ENCODE data around the gene TBC1D3G.
"Not testable (repeated sequence)": the region's sequence is repeated elsewhere in the genome, so short reads cannot be mapped to it uniquely, and the experiment has no call there.

DNA sequence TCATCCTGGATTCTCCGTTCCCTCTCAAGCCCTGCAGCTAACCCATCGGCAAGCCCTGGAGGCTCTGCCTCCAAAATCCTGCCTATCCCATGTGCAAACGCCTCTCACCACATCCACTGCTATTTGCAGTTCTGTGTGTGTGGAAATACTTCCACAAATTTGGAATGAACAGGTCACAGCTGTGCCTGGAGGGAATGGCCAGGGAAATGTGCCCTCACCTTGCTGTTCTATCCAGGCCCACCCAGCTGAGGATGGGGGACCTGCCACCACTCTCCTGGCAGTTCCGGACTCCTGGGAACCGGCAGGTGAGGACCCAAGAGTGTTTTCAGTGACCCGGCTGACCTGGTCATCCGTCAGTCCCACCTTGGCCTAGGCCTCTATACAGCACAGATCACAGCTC, 52.3 kb downstream of the TBC1D3G start:
- TF ChIP-seq, protein P1, sequence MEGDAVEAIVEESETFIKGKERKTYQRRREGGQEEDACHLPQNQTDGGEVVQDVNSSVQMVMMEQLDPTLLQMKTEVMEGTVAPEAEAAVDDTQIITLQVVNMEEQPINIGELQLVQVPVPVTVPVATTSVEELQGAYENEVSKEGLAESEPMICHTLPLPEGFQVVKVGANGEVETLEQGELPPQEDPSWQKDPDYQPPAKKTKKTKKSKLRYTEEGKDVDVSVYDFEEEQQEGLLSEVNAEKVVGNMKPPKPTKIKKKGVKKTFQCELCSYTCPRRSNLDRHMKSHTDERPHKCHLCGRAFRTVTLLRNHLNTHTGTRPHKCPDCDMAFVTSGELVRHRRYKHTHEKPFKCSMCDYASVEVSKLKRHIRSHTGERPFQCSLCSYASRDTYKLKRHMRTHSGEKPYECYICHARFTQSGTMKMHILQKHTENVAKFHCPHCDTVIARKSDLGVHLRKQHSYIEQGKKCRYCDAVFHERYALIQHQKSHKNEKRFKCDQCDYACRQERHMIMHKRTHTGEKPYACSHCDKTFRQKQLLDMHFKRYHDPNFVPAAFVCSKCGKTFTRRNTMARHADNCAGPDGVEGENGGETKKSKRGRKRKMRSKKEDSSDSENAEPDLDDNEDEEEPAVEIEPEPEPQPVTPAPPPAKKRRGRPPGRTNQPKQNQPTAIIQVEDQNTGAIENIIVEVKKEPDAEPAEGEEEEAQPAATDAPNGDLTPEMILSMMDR (IDR thresholded peaks at IDR 0.05): not testable (repeated sequence)
- TF ChIP-seq ELF4 (CRISPR knock-in tag; IDR thresholded peaks at IDR 0.05; ENCODE audit: low read depth); FOXP1 (CRISPR knock-in tag; IDR thresholded peaks at IDR 0.05; ENCODE audit: borderline replicate concordance); SP1 (CRISPR knock-in tag; conservative IDR thresholded peaks at IDR 0.05); TEAD1 (CRISPR knock-in tag; IDR thresholded peaks at IDR 0.05); CREB1 (CRISPR knock-in tag; IDR thresholded peaks at IDR 0.05): not testable (repeated sequence)
- TF ChIP-seq, protein P2, sequence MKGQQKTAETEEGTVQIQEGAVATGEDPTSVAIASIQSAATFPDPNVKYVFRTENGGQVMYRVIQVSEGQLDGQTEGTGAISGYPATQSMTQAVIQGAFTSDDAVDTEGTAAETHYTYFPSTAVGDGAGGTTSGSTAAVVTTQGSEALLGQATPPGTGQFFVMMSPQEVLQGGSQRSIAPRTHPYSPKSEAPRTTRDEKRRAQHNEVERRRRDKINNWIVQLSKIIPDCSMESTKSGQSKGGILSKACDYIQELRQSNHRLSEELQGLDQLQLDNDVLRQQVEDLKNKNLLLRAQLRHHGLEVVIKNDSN (CRISPR knock-in tag; IDR thresholded peaks at IDR 0.05): not testable (repeated sequence)
- TF ChIP-seq, protein P3, sequence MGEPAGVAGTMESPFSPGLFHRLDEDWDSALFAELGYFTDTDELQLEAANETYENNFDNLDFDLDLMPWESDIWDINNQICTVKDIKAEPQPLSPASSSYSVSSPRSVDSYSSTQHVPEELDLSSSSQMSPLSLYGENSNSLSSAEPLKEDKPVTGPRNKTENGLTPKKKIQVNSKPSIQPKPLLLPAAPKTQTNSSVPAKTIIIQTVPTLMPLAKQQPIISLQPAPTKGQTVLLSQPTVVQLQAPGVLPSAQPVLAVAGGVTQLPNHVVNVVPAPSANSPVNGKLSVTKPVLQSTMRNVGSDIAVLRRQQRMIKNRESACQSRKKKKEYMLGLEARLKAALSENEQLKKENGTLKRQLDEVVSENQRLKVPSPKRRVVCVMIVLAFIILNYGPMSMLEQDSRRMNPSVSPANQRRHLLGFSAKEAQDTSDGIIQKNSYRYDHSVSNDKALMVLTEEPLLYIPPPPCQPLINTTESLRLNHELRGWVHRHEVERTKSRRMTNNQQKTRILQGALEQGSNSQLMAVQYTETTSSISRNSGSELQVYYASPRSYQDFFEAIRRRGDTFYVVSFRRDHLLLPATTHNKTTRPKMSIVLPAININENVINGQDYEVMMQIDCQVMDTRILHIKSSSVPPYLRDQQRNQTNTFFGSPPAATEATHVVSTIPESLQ (CRISPR knock-in tag; IDR thresholded peaks at IDR 0.05): not testable (repeated sequence)
- TF ChIP-seq, protein P4, sequence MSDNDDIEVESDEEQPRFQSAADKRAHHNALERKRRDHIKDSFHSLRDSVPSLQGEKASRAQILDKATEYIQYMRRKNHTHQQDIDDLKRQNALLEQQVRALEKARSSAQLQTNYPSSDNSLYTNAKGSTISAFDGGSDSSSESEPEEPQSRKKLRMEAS (CRISPR knock-in tag; IDR thresholded peaks at IDR 0.05): not testable (repeated sequence)
- TF ChIP-seq, protein P5, sequence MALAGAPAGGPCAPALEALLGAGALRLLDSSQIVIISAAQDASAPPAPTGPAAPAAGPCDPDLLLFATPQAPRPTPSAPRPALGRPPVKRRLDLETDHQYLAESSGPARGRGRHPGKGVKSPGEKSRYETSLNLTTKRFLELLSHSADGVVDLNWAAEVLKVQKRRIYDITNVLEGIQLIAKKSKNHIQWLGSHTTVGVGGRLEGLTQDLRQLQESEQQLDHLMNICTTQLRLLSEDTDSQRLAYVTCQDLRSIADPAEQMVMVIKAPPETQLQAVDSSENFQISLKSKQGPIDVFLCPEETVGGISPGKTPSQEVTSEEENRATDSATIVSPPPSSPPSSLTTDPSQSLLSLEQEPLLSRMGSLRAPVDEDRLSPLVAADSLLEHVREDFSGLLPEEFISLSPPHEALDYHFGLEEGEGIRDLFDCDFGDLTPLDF (CRISPR knock-in tag; IDR thresholded peaks at IDR 0.05): not testable (repeated sequence)
- TF ChIP-seq, protein P6, sequence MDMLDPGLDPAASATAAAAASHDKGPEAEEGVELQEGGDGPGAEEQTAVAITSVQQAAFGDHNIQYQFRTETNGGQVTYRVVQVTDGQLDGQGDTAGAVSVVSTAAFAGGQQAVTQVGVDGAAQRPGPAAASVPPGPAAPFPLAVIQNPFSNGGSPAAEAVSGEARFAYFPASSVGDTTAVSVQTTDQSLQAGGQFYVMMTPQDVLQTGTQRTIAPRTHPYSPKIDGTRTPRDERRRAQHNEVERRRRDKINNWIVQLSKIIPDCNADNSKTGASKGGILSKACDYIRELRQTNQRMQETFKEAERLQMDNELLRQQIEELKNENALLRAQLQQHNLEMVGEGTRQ (CRISPR knock-in tag; IDR thresholded peaks at IDR 0.05): not testable (repeated sequence)

Data from WTC11 (cell line).